ENCODE measurements around the gene HTR1B. TPM values are rescaled to one million over a fixed set of nuclear protein-coding genes. Genes with fewer than 3 reads are reported as not detected.

Gene HTR1B
- total RNA-seq, 1 donor from 2014 or later, result not detected

GRCh38 chr6:77455271-77455670 lies 8.0 kb downstream of the HTR1B start:
- intact Hi-C loops (cut with micrococcal nuclease), result loop anchor here (10.0 kb wide), 2 partner anchors 770 to 1520 kb away; no protein-coding TSS in a partner anchor
- Histone ChIP-seq H3K4me1 (peaks cover 6% of the 10 kb centered on the region), H3K36me3 (no peaks in the 10 kb centered on the region), H3K9me3 (replicated peaks) (no peaks in the 10 kb centered on the region), H3K4me3 (no peak overlapping the region), H3K27ac (replicated peaks) (peak overlapping the region; percentile 68), H3K27me3 (ENCODE audit: low read depth) (no peaks in the 10 kb centered on the region)
- no peak for TF ChIP-seq CTCF (IDR thresholded peaks at IDR 0.05; ENCODE audit: borderline replicate concordance)
- DNase-seq, result no peak

DNA sequence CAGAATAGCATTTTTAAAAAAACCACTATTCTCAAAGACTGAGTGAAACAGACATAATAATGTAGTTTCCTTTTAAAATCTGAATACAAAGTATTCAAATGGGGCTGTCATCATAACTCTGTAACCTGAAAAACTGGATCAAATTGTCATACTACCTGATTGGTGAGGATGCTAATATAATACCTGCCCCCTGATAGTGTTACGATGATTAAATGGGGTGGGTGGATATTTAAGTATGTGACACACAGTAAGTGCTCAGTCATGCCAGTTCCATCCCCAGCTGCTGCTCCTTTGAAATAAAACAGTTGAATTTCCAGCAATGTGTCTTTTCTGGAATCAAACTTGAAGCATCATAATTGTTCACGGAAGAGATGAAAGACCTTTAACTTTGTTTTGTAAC lies 8.9 kb downstream of the HTR1B start:
- no peak for TF ChIP-seq CTCF (IDR thresholded peaks at IDR 0.05; ENCODE audit: borderline replicate concordance)
- intact Hi-C loops (cut with micrococcal nuclease), result loop anchor here (10.0 kb wide), 2 partner anchors 770 to 1520 kb away; no protein-coding TSS in a partner anchor

DNA sequence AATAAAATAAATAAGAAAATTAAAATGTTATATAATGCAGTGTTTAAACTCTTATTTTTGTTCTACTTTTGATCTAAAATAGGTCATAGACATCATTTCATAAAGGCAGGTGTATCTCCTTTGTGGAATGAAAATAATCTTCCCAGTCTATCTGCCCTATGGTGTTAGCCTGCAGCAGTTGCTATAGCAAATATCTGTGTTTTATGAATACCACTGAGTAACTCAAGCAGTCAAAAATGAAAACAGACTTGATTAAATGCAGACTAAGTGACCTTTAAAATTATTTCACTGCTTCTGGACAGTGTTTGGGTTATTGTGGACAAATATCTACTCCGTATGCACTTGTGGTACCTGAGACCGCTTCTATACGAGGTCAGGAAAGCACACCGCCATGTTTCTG lies 11.8 kb downstream of the HTR1B start:
- intact Hi-C loops (cut with micrococcal nuclease), result loop anchor here (10.0 kb wide), 2 partner anchors 767 to 1517 kb away; no protein-coding TSS in a partner anchor
- H3K27ac ChIP-seq (replicated peaks), result no peak overlapping the region
- no peak for TF ChIP-seq CTCF (IDR thresholded peaks at IDR 0.05; ENCODE audit: borderline replicate concordance)

More for the DNA sequence above, 8.9 kb downstream of the HTR1B start:
- no peaks in the 10 kb centered on the region for H3K9me3 ChIP-seq (replicated peaks)
- no peak overlapping the region for H3K27ac ChIP-seq (replicated peaks)
- H3K36me3 ChIP-seq, result no peaks in the 10 kb centered on the region
- H3K4me3 ChIP-seq, result no peak overlapping the region
- peaks cover 6% of the 10 kb centered on the region for H3K4me1 ChIP-seq
- no peaks in the 10 kb centered on the region for H3K27me3 ChIP-seq (ENCODE audit: low read depth)
- no peak for DNase-seq

GRCh38 chr6:77450924-77451323 lies 12.4 kb downstream of the HTR1B start:
- peak; percentile 45 for TF ChIP-seq CTCF (IDR thresholded peaks at IDR 0.05; ENCODE audit: borderline replicate concordance)
- Histone ChIP-seq H3K27ac (replicated peaks) (no peak overlapping the region), H3K4me1 (peaks cover 6% of the 10 kb centered on the region), H3K4me3 (no peak overlapping the region), H3K36me3 (no peaks in the 10 kb centered on the region), H3K27me3 (ENCODE audit: low read depth) (no peaks in the 10 kb centered on the region), H3K9me3 (replicated peaks) (no peaks in the 10 kb centered on the region)
- no peak for DNase-seq
- intact Hi-C loops (cut with micrococcal nuclease), result loop anchor here (10.0 kb wide), 2 partner anchors 766 to 1516 kb away; no protein-coding TSS in a partner anchor

More for the DNA sequence above, 11.8 kb downstream of the HTR1B start:
- no peak for DNase-seq
- Histone ChIP-seq H3K4me1 (peaks cover 6% of the 10 kb centered on the region), H3K4me3 (no peak overlapping the region), H3K36me3 (no peaks in the 10 kb centered on the region), H3K27me3 (ENCODE audit: low read depth) (no peaks in the 10 kb centered on the region), H3K9me3 (replicated peaks) (no peaks in the 10 kb centered on the region)

- no peak for DNase-seq
- Histone ChIP-seq H3K27me3 (ENCODE audit: low read depth) (no peaks in the 10 kb centered on the region), H3K4me1 (peaks cover 3% of the 10 kb centered on the region), H3K9me3 (replicated peaks) (peaks cover 13% of the 10 kb centered on the region), H3K36me3 (no peaks in the 10 kb centered on the region), H3K27ac (replicated peaks) (no peak overlapping the region), H3K4me3 (no peak overlapping the region)
- no peak for TF ChIP-seq CTCF (IDR thresholded peaks at IDR 0.05; ENCODE audit: borderline replicate concordance)
- intact Hi-C loops (cut with micrococcal nuclease), result no loop called here
Observed at GRCh38 chr6:77448546-77448945, 14.7 kb downstream of the HTR1B start.

Measured in left ventricle myocardium inferior (tissue), 1 donor.